Thyroid gland (tissue), 4 donors: Measurements from ENCODE around the gene HEPHL1.

Experiments used
- CTCF ChIP-seq, 6 experiments: fragments of 200-600 bp in 3 of 6; fragments of 450-650 bp in 3 of 6; sonication (generic) in 3 of 6; IDR thresholded peaks; one replicate each; pipeline ENCODE4 v1.5.1; 2016 to 2019; ENCODE audit warnings: antibody characterized with exemption in 6 of 6, mild to moderate bottlenecking in 2 of 6, inconsistent platforms in 1 of 6, moderate library complexity in 1 of 6
- POLR2A ChIP-seq, 2 donors: fragments of 450-650 bp; IDR thresholded peaks; one replicate each; pipeline ENCODE4 v1.6.1; 2017; ENCODE audit warnings: antibody characterized with exemption in 2 of 2, mild to moderate bottlenecking in 2 of 2, moderate library complexity in 1 of 2

- no peak for TF ChIP-seq CTCF (IDR thresholded peaks at IDR 0.05)
- no peak for TF ChIP-seq POLR2A (IDR thresholded peaks at IDR 0.05)
Measured at GRCh38 chr11:94049351-94049750, 28.2 kb downstream of the HEPHL1 start.
